Tibial nerve (tissue), 3 donors: Measurements from ENCODE around the gene ATG12.

Experiments
- POLR2A ChIP-seq, 2 donors: fragments of 450-650 bp; IDR thresholded peaks; one replicate each; pipeline ENCODE4 v1.6.1; 2017; ENCODE audit warnings: antibody characterized with exemption in 2 of 2, mild to moderate bottlenecking in 2 of 2, moderate library complexity in 2 of 2
- TF ChIP-seq, protein P1 (sequence below), 5 experiments: fragments of 200-600 bp in 3 of 5; fragments of 450-650 bp in 2 of 5; sonication (generic) in 3 of 5; IDR thresholded peaks; one replicate each; pipeline ENCODE4 v1.5.1; 2016 to 2019; ENCODE audit warnings: antibody characterized with exemption in 5 of 5, mild to moderate bottlenecking in 3 of 5, moderate library complexity in 2 of 5

DNA sequence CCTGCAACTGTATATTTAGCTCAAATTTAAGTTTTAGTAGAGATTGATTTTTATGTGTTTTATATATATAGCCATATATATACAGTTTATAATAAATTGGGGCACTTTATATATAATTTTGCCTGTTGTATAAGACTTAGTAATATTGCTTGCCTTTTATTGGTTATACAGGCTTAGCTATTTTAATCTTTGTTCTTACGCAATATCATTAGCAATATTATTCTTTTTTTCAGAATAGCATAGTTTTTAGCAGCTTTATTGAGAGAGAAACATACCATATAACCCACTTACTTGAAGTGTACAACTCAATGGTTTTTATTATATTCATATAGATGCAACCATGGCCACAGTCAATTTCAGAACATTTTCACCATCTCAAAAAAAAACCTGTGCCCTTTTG is 52.9 kb downstream of the ATG12 start:
- no peak for TF ChIP-seq POLR2A (IDR thresholded peaks at IDR 0.05)
- TF ChIP-seq, protein P1, sequence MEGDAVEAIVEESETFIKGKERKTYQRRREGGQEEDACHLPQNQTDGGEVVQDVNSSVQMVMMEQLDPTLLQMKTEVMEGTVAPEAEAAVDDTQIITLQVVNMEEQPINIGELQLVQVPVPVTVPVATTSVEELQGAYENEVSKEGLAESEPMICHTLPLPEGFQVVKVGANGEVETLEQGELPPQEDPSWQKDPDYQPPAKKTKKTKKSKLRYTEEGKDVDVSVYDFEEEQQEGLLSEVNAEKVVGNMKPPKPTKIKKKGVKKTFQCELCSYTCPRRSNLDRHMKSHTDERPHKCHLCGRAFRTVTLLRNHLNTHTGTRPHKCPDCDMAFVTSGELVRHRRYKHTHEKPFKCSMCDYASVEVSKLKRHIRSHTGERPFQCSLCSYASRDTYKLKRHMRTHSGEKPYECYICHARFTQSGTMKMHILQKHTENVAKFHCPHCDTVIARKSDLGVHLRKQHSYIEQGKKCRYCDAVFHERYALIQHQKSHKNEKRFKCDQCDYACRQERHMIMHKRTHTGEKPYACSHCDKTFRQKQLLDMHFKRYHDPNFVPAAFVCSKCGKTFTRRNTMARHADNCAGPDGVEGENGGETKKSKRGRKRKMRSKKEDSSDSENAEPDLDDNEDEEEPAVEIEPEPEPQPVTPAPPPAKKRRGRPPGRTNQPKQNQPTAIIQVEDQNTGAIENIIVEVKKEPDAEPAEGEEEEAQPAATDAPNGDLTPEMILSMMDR (IDR thresholded peaks at IDR 0.05), result no peak
